Body of pancreas (tissue), 4 donors: Measurements from ENCODE around the gene BPIFA3.

Experiments
- CTCF ChIP-seq, 7 experiments: fragments of 450-650 bp in 4 of 7; fragments of 200-600 bp in 3 of 7; sonication (generic) in 3 of 7; IDR thresholded peaks; one replicate each; pipeline ENCODE4 v1.5.1; 2016 to 2019; ENCODE audit warnings: antibody characterized with exemption in 7 of 7
- POLR2A ChIP-seq, 3 donors: fragments of 450-650 bp; IDR thresholded peaks; one replicate each; pipeline ENCODE4 v1.6.1; 2016; ENCODE audit warnings: antibody characterized with exemption in 3 of 3, mild to moderate bottlenecking in 2 of 3

GRCh38 chr20:33251496-33251895, 34.3 kb downstream of the BPIFA3 start:
- no peak for TF ChIP-seq CTCF (IDR thresholded peaks at IDR 0.05)
- no peak for TF ChIP-seq POLR2A (IDR thresholded peaks at IDR 0.05)
